ENCODE measurements around the gene PM20D2. TPM values are rescaled to one million over a fixed set of nuclear protein-coding genes. Genes with fewer than 3 reads are reported as not detected.

Gene PM20D2
- total and polyA plus RNA-seq, 4 donors = 3.1 to 21.5 (median 6.6) TPM

DNA sequence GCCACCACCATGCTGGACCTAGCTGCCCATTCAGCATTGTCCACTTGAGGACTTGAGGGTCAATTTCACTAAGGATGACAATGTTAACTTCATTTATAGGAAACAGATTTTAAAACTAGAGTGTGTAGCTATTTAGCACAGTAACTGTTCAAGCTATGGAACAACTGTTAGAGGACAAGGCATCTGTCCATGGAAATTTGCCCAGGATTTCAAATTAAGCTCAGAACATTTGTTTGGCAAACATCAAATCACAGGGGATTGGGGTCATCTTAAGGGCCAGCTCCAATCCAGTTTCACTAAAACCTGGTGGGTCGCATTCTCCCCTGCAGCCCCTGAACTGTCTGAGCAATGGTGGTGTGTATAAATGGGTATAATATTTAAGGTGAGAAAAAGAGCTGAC is 35.1 kb downstream of the PM20D2 start:
- Histone ChIP-seq H3K27ac (ENCODE audit: low read depth in 1 of 2, low read length in 1 of 2) (no peak overlapping the region), H3K27me3 (ENCODE audit: control insufficient read depth in 3 of 3, insufficient read depth in 3 of 3, low read length in 2 of 3) (no peaks in the 10 kb centered on the region), H3K9ac (ENCODE audit: insufficient read depth in 1 of 2, low read length in 2 of 2) (no peak overlapping the region), H3K4me1 (ENCODE audit: control insufficient read depth in 5 of 5, insufficient read depth in 5 of 5, low read length in 5 of 5) (no peaks in the 10 kb centered on the region), H3K36me3 (ENCODE audit: control insufficient read depth in 4 of 4, insufficient read depth in 4 of 4, low read length in 4 of 4) (no peaks in the 10 kb centered on the region), H3K9me3 (ENCODE audit: control insufficient read depth in 4 of 4, insufficient read depth in 3 of 4, low read length in 3 of 4) (no peaks in the 10 kb centered on the region), H3K4me3 (no peak overlapping the region)
- DNase-seq = peak in 2 of 3 donors; percentile 46 to 75
- no peak for ATAC-seq (ENCODE audit: insufficient read depth, low FRiP score)
- WGBS, 2 donors = 81 to 88% methylated on average over 1 of the region's 1 CpG
- TF ChIP-seq, protein P1, sequence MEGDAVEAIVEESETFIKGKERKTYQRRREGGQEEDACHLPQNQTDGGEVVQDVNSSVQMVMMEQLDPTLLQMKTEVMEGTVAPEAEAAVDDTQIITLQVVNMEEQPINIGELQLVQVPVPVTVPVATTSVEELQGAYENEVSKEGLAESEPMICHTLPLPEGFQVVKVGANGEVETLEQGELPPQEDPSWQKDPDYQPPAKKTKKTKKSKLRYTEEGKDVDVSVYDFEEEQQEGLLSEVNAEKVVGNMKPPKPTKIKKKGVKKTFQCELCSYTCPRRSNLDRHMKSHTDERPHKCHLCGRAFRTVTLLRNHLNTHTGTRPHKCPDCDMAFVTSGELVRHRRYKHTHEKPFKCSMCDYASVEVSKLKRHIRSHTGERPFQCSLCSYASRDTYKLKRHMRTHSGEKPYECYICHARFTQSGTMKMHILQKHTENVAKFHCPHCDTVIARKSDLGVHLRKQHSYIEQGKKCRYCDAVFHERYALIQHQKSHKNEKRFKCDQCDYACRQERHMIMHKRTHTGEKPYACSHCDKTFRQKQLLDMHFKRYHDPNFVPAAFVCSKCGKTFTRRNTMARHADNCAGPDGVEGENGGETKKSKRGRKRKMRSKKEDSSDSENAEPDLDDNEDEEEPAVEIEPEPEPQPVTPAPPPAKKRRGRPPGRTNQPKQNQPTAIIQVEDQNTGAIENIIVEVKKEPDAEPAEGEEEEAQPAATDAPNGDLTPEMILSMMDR (IDR thresholded peaks at IDR 0.05; ENCODE audit: control extremely low read depth, extremely low read depth) = no peak

- Histone ChIP-seq H3K4me1 (ENCODE audit: control insufficient read depth in 5 of 5, insufficient read depth in 5 of 5, low read length in 5 of 5) (peaks cover 0 to 2% (median 0%) of the 10 kb centered on the region in 5 donors), H3K27ac (ENCODE audit: low read depth in 1 of 2, low read length in 1 of 2) (no peak overlapping the region), H3K9me3 (ENCODE audit: control insufficient read depth in 4 of 4, insufficient read depth in 3 of 4, low read length in 3 of 4) (peaks cover 0 to 2% (median 0%) of the 10 kb centered on the region in 4 donors), H3K9ac (ENCODE audit: insufficient read depth in 1 of 2, low read length in 2 of 2) (no peak overlapping the region), H3K27me3 (ENCODE audit: control insufficient read depth in 3 of 3, insufficient read depth in 3 of 3, low read length in 2 of 3) (no peaks in the 10 kb centered on the region), H3K4me3 (no peak overlapping the region), H3K36me3 (ENCODE audit: control insufficient read depth in 4 of 4, insufficient read depth in 4 of 4, low read length in 4 of 4) (no peaks in the 10 kb centered on the region)
- DNase-seq (no peak), ATAC-seq (ENCODE audit: insufficient read depth, low FRiP score) (no peak)
- WGBS, 2 donors = 48 to 51% methylated on average over 2 of the region's 2 CpGs
- TF ChIP-seq, protein P1 (IDR thresholded peaks at IDR 0.05; ENCODE audit: control extremely low read depth, extremely low read depth) = no peak
These were observed 37.4 kb downstream of the PM20D2 start for GRCh38 chr6:89183294-89183693.

GRCh38 chr6:89184344-89184743 is 38.5 kb downstream of the PM20D2 start:
- TF ChIP-seq, protein P1 (IDR thresholded peaks at IDR 0.05; ENCODE audit: control extremely low read depth, extremely low read depth) = no peak
- ATAC-seq (ENCODE audit: insufficient read depth, low FRiP score) (no peak), DNase-seq (no peak)
- H3K27ac ChIP-seq (ENCODE audit: low read depth in 1 of 2, low read length in 1 of 2) = no peak overlapping the region
- H3K9ac ChIP-seq (ENCODE audit: insufficient read depth in 1 of 2, low read length in 2 of 2) = no peak overlapping the region
- H3K4me3 ChIP-seq = no peak overlapping the region
- WGBS, 2 donors = 86 to 92% methylated on average over 8 to 9 of the region's 9 CpGs
- H3K27me3 ChIP-seq (ENCODE audit: control insufficient read depth in 3 of 3, insufficient read depth in 3 of 3, low read length in 2 of 3) = no peaks in the 10 kb centered on the region
- peaks cover 0 to 2% (median 0%) of the 10 kb centered on the region in 5 donors for H3K4me1 ChIP-seq (ENCODE audit: control insufficient read depth in 5 of 5, insufficient read depth in 5 of 5, low read length in 5 of 5)
- H3K36me3 ChIP-seq (ENCODE audit: control insufficient read depth in 4 of 4, insufficient read depth in 4 of 4, low read length in 4 of 4) = no peaks in the 10 kb centered on the region
- H3K9me3 ChIP-seq (ENCODE audit: control insufficient read depth in 4 of 4, insufficient read depth in 3 of 4, low read length in 3 of 4) = peaks cover 0 to 2% (median 0%) of the 10 kb centered on the region in 4 donors

GRCh38 chr6:89186762-89187161 is 40.9 kb downstream of the PM20D2 start:
- H3K27me3 ChIP-seq (ENCODE audit: control insufficient read depth in 3 of 3, insufficient read depth in 3 of 3, low read length in 2 of 3) = no peaks in the 10 kb centered on the region
- DNase-seq = no peak
- H3K9me3 ChIP-seq (ENCODE audit: control insufficient read depth in 4 of 4, insufficient read depth in 3 of 4, low read length in 3 of 4) = peaks cover 0 to 2% (median 0%) of the 10 kb centered on the region in 4 donors
- TF ChIP-seq, protein P1 (IDR thresholded peaks at IDR 0.05; ENCODE audit: control extremely low read depth, extremely low read depth) = no peak
- H3K4me3 ChIP-seq = no peak overlapping the region
- H3K36me3 ChIP-seq (ENCODE audit: control insufficient read depth in 4 of 4, insufficient read depth in 4 of 4, low read length in 4 of 4) = no peaks in the 10 kb centered on the region
- no peak overlapping the region for H3K9ac ChIP-seq (ENCODE audit: insufficient read depth in 1 of 2, low read length in 2 of 2)
- WGBS, 2 donors = 94 to 98% methylated on average over 2 of the region's 2 CpGs
- peaks cover 0 to 2% (median 0%) of the 10 kb centered on the region in 5 donors for H3K4me1 ChIP-seq (ENCODE audit: control insufficient read depth in 5 of 5, insufficient read depth in 5 of 5, low read length in 5 of 5)
- no peak overlapping the region for H3K27ac ChIP-seq (ENCODE audit: low read depth in 1 of 2, low read length in 1 of 2)
- ATAC-seq (ENCODE audit: insufficient read depth, low FRiP score) = no peak

All from lung (tissue), 12 donors.